Measurements from ENCODE around the gene FAM89B.
A peak's percentile ranks its signal among the peaks of the same experiment; 100 is the strongest.

The FAM89B gene

DNA sequence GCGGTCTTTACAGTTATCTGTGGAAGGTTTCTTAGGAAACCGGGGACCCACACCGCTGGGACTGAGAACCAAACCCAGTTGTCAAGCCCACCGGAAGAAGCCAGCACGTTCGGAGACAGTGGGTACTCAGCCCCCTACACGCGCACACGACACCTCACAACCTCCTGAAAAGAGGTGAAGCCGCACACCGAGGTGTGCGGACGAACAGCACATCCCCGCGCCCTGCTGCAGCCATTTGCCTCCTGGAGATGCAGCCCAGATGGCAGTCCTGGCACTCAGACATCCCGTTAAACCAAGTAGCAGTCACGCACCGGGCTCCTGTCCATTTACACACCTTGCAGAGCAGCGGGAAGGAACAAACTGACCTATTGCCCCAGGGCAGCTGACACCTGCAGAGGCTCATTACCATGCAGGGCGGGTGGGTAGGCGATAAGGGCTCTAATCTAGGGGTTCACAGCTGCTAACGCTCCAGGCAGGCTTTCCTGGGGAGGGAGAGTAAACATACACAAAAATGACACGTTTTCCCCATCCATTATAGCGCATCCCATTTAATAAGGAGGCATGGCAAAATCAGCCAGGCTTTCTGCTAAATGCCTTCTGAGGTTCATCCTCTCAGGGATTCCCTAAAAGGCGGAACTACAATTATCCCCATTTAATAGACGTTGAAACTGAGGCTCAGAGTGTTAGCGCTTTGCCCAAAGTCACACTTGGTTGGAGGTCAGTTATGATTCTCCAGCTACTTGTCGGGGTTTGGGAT is 2.7 kb downstream of the FAM89B start:
- peak overlapping the region; percentile 53 for H3K4me3 ChIP-seq (ENCODE audit: low read depth, low read length)
- no peak for TF ChIP-seq CTCF (IDR thresholded peaks at IDR 0.05; ENCODE audit: low read depth, low read length)

DNA sequence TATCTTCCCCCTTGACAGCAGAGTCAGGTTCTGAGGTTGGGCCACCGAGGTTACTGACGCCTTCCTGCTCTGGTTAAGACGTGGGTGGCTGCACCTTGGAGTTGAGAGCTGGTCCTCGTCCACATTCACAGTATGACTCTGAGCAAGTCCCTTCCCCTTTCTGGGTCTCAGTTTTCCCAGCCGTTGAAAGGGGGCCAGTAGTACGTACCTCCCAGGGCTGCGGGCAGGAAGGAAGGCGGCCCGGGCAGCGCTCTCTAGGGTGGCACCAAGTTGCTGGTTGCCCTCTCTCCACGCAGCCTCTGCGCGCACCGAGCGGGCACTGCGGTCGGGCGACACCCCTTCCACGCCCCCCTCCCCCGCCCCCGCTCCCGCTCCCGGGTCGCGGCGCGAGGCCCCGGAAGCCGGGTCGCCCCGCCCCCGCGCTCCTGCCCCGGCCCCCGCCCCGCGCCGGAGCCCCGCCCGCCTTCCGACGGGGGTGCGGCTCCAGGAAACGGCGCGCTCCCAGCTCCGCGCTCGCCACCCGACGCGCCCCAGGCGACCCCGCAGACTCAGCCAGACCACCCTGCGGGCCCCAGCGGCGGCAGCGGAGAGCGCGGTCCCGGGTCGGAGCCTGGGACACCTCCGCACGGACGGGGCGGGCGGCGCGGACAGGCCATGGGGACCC is 3.4 kb downstream of the FAM89B start, which contains the start of gene EHBP1L1:
Gene EHBP1L1 (plus strand): TSS at position 486 of the 664 bp plus-strand sequence. CDS start 250 bp downstream, outside the sequence.
- TF ChIP-seq CTCF (IDR thresholded peaks at IDR 0.05; ENCODE audit: low read depth, low read length) = no peak
- H3K4me3 ChIP-seq (ENCODE audit: low read depth, low read length) = peak within 1 kb of the TSS; percentile 63

- peak overlapping the region; percentile 63 for H3K4me3 ChIP-seq (ENCODE audit: low read depth, low read length)
These were observed 4.0 kb downstream of the FAM89B start for GRCh38 chr11:65576232-65576866.

GRCh38 chr11:65576867-65577755 is 4.8 kb downstream of the FAM89B start:
- peak overlapping the region; percentile 63 for H3K4me3 ChIP-seq (ENCODE audit: low read depth, low read length)
- TF ChIP-seq CTCF (IDR thresholded peaks at IDR 0.05; ENCODE audit: low read depth, low read length) = no peak

More at GRCh38 chr11:65576232-65576866, 4.0 kb downstream of the FAM89B start:
- no peak for TF ChIP-seq CTCF (IDR thresholded peaks at IDR 0.05; ENCODE audit: low read depth, low read length)

- H3K4me3 ChIP-seq (ENCODE audit: low read depth, low read length) = peak overlapping the region; percentile 63
- no peak for TF ChIP-seq CTCF (IDR thresholded peaks at IDR 0.05; ENCODE audit: low read depth, low read length)
These were observed 5.4 kb downstream of the FAM89B start for GRCh38 chr11:65577756-65578109.

DNA sequence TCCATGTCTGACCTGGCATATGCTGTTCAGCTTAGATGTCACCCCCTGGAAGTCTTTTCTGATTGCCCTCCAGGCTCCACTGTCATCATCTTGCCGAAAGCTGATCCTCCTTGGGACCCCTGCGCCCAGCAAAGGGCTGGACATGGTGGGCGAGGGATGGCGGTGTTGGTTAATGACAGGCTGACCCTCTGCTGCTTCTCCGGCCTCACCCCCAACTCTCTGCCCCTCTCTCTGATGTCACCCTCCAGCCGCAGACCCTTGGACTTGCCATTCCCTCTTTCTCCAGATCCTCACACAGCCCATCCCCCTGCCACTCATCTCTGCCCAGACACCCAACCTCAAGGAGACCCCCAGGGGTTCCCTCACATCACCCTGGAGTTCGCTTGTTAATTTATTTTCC is 5.8 kb downstream of the FAM89B start:
- no peak for TF ChIP-seq CTCF (IDR thresholded peaks at IDR 0.05; ENCODE audit: low read depth, low read length)
- H3K4me3 ChIP-seq (ENCODE audit: low read depth, low read length) = no peak overlapping the region
